HEK293 (cell line): ENCODE measurements around the gene MEFV.
A peak's percentile ranks its signal among the peaks of the same experiment; 100 is the strongest.

Experiments
- CTCF ChIA-PET: fragments of 350-600 bp; formaldehyde crosslinking; extraction: SDS; loops from one replicate; lab custom pipeline; 2021; ENCODE audit warnings: antibody characterized with exemption; lab: Yijun Ruan, JAX
- POLR2A ChIA-PET: fragments of 300-600 bp; formaldehyde crosslinking; extraction: SDS; loops from one replicate; lab custom pipeline; 2020; ENCODE audit warnings: antibody characterized with exemption, inconsistent platforms; lab: Yijun Ruan, JAX
- H3K27ac ChIP-seq: fragments of 200-500 bp; sonication (Bioruptor generic); 2 replicates; pipeline ENCODE4 v1.5.1; 2014; ENCODE audit warnings: low read depth, low read length, control low read depth, inconsistent platforms; ENCODE audit errors: extremely low read depth
- H3K36me3 ChIP-seq, 2 experiments: fragments of 200-500 bp in 1 of 2; sonication (Bioruptor generic) in 1 of 2; 1 replicate in 1 of 2; 2 replicates in 1 of 2; pipeline ENCODE4 v1.5.1; 2014 to 2017; ENCODE audit warnings: inconsistent platforms in 2 of 2, low read length in 2 of 2; ENCODE audit not compliant: control insufficient read depth in 2 of 2, insufficient read depth in 1 of 2
- H3K4me1 ChIP-seq: fragments of 200-500 bp; sonication (Bioruptor generic); 2 replicates; pipeline ENCODE4 v1.5.1; 2014; ENCODE audit warnings: mild to moderate bottlenecking, low read length, inconsistent platforms; ENCODE audit not compliant: control insufficient read depth, insufficient read depth
- H3K4me3 ChIP-seq: 2 replicates; pipeline ENCODE4 v1.5.1; 2011; ENCODE audit warnings: low read depth, mild to moderate bottlenecking, control low read depth, low read length, moderate library complexity
- H3K9me3 ChIP-seq: fragments of 200-500 bp; sonication (Bioruptor generic); 2 replicates; pipeline ENCODE4 v1.5.1; 2014; ENCODE audit warnings: low read depth, low read length, inconsistent platforms; ENCODE audit not compliant: control insufficient read depth, insufficient read depth
- MYNN ChIP-seq: fragments of 450-650 bp; formaldehyde crosslinking; IDR thresholded peaks from 2 replicates; pipeline ENCODE4 v1.5.1; 2016; ENCODE audit warnings: missing biosample characterization, missing genetic modification characterization, borderline replicate concordance
- OVOL3 ChIP-seq: fragments of 450-650 bp; formaldehyde crosslinking; IDR thresholded peaks from 2 replicates; pipeline ENCODE4 v1.5.1; 2016; ENCODE audit warnings: missing biosample characterization, missing genetic modification characterization
- ZNF274 ChIP-seq, 2 experiments: fragments of 200-500 bp in 1 of 2; fragments of 450-650 bp in 1 of 2; sonication (Bioruptor generic) in 1 of 2; formaldehyde crosslinking in 1 of 2; IDR thresholded peaks; 2 replicates each; pipeline versions ENCODE4 v1.5.1 to v1.6.1; 2014 to 2016; ENCODE audit warnings: borderline replicate concordance in 1 of 2, inconsistent platforms in 1 of 2, low read length in 1 of 2, missing biosample characterization in 1 of 2, missing genetic modification characterization in 1 of 2
- TF ChIP-seq, protein P1 (sequence below): fragments of 450-650 bp; formaldehyde crosslinking; IDR thresholded peaks from 2 replicates; pipeline ENCODE4 v1.5.1; 2016; ENCODE audit warnings: missing biosample characterization, missing genetic modification characterization
- TF ChIP-seq, protein P2 (sequence below): fragments of 450-650 bp; formaldehyde crosslinking; conservative IDR thresholded peaks from 2 replicates; pipeline ENCODE4 v1.5.1; 2016; ENCODE audit warnings: low read depth, missing biosample characterization, missing genetic modification characterization
- TF ChIP-seq, protein P3 (sequence below): fragments of 450-650 bp; formaldehyde crosslinking; IDR thresholded peaks from 2 replicates; pipeline ENCODE4 v1.5.1; 2016; ENCODE audit warnings: missing biosample characterization, missing genetic modification characterization, borderline replicate concordance

MEFV gene, protein sequence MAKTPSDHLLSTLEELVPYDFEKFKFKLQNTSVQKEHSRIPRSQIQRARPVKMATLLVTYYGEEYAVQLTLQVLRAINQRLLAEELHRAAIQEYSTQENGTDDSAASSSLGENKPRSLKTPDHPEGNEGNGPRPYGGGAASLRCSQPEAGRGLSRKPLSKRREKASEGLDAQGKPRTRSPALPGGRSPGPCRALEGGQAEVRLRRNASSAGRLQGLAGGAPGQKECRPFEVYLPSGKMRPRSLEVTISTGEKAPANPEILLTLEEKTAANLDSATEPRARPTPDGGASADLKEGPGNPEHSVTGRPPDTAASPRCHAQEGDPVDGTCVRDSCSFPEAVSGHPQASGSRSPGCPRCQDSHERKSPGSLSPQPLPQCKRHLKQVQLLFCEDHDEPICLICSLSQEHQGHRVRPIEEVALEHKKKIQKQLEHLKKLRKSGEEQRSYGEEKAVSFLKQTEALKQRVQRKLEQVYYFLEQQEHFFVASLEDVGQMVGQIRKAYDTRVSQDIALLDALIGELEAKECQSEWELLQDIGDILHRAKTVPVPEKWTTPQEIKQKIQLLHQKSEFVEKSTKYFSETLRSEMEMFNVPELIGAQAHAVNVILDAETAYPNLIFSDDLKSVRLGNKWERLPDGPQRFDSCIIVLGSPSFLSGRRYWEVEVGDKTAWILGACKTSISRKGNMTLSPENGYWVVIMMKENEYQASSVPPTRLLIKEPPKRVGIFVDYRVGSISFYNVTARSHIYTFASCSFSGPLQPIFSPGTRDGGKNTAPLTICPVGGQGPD

DNA sequence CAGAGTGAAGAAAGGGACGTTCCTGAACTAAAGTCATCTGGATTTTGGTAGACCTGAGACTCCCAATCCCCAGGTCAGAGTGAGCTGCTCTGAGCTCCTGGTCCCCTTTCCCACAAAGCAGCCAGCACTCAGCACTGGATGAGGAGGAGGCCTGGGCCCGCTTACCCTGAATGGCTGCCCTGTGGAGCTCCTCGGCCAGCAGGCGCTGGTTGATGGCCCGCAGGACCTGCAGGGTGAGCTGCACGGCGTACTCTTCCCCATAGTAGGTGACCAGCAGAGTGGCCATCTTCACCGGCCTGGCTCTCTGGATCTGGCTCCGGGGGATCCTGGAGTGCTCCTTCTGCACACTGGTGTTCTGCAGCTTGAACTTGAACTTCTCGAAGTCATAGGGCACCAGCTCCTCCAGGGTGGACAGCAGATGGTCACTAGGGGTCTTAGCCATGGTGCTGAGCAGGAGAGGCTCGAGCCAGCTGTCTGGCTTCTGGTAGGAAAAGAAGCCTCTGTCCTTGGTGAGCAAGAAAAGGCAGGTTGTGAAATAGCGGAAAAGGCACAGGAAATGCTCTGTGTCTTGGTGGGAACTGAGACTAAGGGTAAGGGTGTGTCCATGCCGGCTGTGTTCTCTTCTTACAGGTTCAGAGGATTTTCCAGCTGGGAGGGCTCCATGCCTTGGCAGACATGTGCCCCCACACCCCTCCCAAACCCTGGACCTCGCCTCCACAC lies at the start of gene MEFV:
Gene MEFV (minus strand): TSS at position 488 of the 720 bp plus-strand sequence. CDS start 46 bp downstream, at position 442.
- Histone ChIP-seq H3K27ac (no peak within 1 kb of the TSS), H3K9me3 (no peaks in the 10 kb centered on the region)
- POLR2A ChIA-PET: no interaction called here
- TF ChIP-seq, protein P1, sequence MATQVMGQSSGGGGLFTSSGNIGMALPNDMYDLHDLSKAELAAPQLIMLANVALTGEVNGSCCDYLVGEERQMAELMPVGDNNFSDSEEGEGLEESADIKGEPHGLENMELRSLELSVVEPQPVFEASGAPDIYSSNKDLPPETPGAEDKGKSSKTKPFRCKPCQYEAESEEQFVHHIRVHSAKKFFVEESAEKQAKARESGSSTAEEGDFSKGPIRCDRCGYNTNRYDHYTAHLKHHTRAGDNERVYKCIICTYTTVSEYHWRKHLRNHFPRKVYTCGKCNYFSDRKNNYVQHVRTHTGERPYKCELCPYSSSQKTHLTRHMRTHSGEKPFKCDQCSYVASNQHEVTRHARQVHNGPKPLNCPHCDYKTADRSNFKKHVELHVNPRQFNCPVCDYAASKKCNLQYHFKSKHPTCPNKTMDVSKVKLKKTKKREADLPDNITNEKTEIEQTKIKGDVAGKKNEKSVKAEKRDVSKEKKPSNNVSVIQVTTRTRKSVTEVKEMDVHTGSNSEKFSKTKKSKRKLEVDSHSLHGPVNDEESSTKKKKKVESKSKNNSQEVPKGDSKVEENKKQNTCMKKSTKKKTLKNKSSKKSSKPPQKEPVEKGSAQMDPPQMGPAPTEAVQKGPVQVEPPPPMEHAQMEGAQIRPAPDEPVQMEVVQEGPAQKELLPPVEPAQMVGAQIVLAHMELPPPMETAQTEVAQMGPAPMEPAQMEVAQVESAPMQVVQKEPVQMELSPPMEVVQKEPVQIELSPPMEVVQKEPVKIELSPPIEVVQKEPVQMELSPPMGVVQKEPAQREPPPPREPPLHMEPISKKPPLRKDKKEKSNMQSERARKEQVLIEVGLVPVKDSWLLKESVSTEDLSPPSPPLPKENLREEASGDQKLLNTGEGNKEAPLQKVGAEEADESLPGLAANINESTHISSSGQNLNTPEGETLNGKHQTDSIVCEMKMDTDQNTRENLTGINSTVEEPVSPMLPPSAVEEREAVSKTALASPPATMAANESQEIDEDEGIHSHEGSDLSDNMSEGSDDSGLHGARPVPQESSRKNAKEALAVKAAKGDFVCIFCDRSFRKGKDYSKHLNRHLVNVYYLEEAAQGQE: peak; percentile 83
- no peak for TF ChIP-seq MYNN (tag by site-specific recombination)
- TF ChIP-seq, all 188 proteins: peak for 1
- H3K36me3 ChIP-seq: no peaks in the 10 kb centered on the region
- CTCF ChIA-PET: interaction anchor here (1.7 kb wide), 1 partner anchor 11 kb away, joined by 5 read pairs; no protein-coding TSS in a partner anchor
- no peaks in the 10 kb centered on the region for H3K4me1 ChIP-seq
- H3K4me3 ChIP-seq: no peak within 1 kb of the TSS

DNA sequence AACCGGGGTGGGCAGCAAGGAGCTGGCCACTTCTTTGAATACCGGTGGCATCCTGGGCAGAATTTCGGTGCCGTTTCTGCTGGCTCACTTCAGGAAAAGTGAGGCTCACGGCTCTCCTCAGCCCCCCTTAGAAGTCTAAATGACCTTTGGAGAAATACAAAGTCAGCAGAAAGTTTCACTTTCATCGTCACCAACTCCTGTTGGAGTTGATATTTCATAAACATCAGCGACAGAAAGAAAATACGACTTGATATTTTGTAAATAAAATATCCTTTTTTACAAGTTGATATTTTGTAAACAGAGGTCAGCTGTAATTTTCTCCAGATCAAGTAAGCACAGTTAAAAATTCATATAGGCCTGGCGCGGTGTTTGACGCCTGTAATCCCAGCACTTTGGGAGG lies 49.6 kb upstream of the MEFV start:
- ChIA-PET POLR2A (interaction anchor here (0.9 to 3.4 kb wide), 3 partner anchors 9 to 138 kb away, joined by 3 to 21 read pairs (median 4); partner anchors contain the start of gene ZNF263), CTCF (no interaction called here)
- peak overlapping the region; percentile 64; the same call in 1 of the 2 replicates for H3K27ac ChIP-seq
- no peaks in the 10 kb centered on the region; the same call in 1 of the 2 replicates for H3K9me3 ChIP-seq
- H3K36me3 ChIP-seq: peaks cover 20 to 42% of the 10 kb centered on the region in 2 experiments; a peak in 2 of 3 replicates
- H3K4me1 ChIP-seq: no peaks in the 10 kb centered on the region
- TF ChIP-seq, protein P2, sequence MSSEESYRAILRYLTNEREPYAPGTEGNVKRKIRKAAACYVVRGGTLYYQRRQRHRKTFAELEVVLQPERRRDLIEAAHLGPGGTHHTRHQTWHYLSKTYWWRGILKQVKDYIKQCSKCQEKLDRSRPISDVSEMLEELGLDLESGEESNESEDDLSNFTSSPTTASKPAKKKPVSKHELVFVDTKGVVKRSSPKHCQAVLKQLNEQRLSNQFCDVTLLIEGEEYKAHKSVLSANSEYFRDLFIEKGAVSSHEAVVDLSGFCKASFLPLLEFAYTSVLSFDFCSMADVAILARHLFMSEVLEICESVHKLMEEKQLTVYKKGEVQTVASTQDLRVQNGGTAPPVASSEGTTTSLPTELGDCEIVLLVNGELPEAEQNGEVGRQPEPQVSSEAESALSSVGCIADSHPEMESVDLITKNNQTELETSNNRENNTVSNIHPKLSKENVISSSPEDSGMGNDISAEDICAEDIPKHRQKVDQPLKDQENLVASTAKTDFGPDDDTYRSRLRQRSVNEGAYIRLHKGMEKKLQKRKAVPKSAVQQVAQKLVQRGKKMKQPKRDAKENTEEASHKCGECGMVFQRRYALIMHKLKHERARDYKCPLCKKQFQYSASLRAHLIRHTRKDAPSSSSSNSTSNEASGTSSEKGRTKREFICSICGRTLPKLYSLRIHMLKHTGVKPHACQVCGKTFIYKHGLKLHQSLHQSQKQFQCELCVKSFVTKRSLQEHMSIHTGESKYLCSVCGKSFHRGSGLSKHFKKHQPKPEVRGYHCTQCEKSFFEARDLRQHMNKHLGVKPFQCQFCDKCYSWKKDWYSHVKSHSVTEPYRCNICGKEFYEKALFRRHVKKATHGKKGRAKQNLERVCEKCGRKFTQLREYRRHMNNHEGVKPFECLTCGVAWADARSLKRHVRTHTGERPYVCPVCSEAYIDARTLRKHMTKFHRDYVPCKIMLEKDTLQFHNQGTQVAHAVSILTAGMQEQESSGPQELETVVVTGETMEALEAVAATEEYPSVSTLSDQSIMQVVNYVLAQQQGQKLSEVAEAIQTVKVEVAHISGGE (tag by site-specific recombination): no peak
- TF ChIP-seq OVOL3 (tag by site-specific recombination) (no peak), ZNF274 (IDR thresholded peaks at IDR 0.05; ENCODE audit: low read length) (no peak), ZNF274 (tag by site-specific recombination; IDR thresholded peaks at IDR 0.05; ENCODE audit: borderline replicate concordance) (no peak)
- TF ChIP-seq, protein P3, sequence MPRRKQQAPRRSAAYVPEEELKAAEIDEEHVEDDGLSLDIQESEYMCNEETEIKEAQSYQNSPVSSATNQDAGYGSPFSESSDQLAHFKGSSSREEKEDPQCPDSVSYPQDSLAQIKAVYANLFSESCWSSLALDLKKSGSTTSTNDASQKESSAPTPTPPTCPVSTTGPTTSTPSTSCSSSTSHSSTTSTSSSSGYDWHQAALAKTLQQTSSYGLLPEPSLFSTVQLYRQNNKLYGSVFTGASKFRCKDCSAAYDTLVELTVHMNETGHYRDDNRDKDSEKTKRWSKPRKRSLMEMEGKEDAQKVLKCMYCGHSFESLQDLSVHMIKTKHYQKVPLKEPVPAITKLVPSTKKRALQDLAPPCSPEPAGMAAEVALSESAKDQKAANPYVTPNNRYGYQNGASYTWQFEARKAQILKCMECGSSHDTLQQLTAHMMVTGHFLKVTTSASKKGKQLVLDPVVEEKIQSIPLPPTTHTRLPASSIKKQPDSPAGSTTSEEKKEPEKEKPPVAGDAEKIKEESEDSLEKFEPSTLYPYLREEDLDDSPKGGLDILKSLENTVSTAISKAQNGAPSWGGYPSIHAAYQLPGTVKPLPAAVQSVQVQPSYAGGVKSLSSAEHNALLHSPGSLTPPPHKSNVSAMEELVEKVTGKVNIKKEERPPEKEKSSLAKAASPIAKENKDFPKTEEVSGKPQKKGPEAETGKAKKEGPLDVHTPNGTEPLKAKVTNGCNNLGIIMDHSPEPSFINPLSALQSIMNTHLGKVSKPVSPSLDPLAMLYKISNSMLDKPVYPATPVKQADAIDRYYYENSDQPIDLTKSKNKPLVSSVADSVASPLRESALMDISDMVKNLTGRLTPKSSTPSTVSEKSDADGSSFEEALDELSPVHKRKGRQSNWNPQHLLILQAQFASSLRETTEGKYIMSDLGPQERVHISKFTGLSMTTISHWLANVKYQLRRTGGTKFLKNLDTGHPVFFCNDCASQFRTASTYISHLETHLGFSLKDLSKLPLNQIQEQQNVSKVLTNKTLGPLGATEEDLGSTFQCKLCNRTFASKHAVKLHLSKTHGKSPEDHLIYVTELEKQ (tag by site-specific recombination): no peak
- TF ChIP-seq, all 188 proteins: peak for 0
- peak overlapping the region; percentile 77 for H3K4me3 ChIP-seq
